ENCODE data around the gene SNTG2. TPM values are rescaled to one million over a fixed set of nuclear protein-coding genes. Genes with fewer than 3 reads are reported as not detected.

SNTG2 gene
- total RNA-seq, 1 experiment from 2014 or later = not detected

GRCh38 chr2:1060372-1060771 is 109.7 kb downstream of the SNTG2 start:
- Mint-ChIP-seq H3K9me3 (ENCODE audit: unreplicated experiment) (no peaks in the 10 kb centered on the region), H3K36me3 (ENCODE audit: insufficient read depth, unreplicated experiment) (no peaks in the 10 kb centered on the region), H3K27me3 (ENCODE audit: insufficient read depth, unreplicated experiment) (peaks cover 20% of the 10 kb centered on the region), H3K4me1 (ENCODE audit: low read depth, unreplicated experiment) (peaks cover 7% of the 10 kb centered on the region), H3K27ac (ENCODE audit: unreplicated experiment) (no peak overlapping the region), H3K4me3 (ENCODE audit: unreplicated experiment) (no peak overlapping the region)
- no peak for DNase-seq
- Histone ChIP-seq H3K4me3 (ENCODE audit: low read depth, low read length) (no peak overlapping the region), H3K27me3 (replicated peaks; ENCODE audit: control insufficient read depth, insufficient read depth, low read length) (no peaks in the 10 kb centered on the region), H3K4me1 (no peaks in the 10 kb centered on the region), H3K36me3 (ENCODE audit: control insufficient read depth, insufficient read depth, low read length) (no peaks in the 10 kb centered on the region), H3K9me3 (no peaks in the 10 kb centered on the region)
- CTCF ChIA-PET = no interaction called here
- TF ChIP-seq CTCF (IDR thresholded peaks at IDR 0.05; ENCODE audit: insufficient read depth in 1 of 2, low read depth in 1 of 2, low read length in 1 of 2, severe bottlenecking in 1 of 2, unreplicated experiment in 1 of 2) = no peak
- POLR2A ChIA-PET = no interaction called here
- intact Hi-C loops (cut with micrococcal nuclease; ENCODE audit: unreplicated experiment) = no loop called here
- no TSS peak for BruUV-seq (replicated peaks)

- no TSS peak for BruUV-seq (replicated peaks)
- intact Hi-C loops (cut with micrococcal nuclease; ENCODE audit: unreplicated experiment) = no loop called here
- no peak overlapping the region for H3K27ac Mint-ChIP-seq (ENCODE audit: unreplicated experiment)
- no peaks in the 10 kb centered on the region for H3K9me3 Mint-ChIP-seq (ENCODE audit: unreplicated experiment)
- ChIA-PET POLR2A (no interaction called here), CTCF (no interaction called here)
- Histone ChIP-seq H3K4me3 (ENCODE audit: low read depth, low read length) (no peak overlapping the region), H3K9me3 (no peaks in the 10 kb centered on the region), H3K27me3 (replicated peaks; ENCODE audit: control insufficient read depth, insufficient read depth, low read length) (no peaks in the 10 kb centered on the region), H3K4me1 (no peaks in the 10 kb centered on the region), H3K36me3 (ENCODE audit: control insufficient read depth, insufficient read depth, low read length) (no peaks in the 10 kb centered on the region)
- DNase-seq = no peak
- TF ChIP-seq CTCF (IDR thresholded peaks at IDR 0.05; ENCODE audit: insufficient read depth in 1 of 2, low read depth in 1 of 2, low read length in 1 of 2, severe bottlenecking in 1 of 2, unreplicated experiment in 1 of 2) = no peak
- H3K4me3 Mint-ChIP-seq (ENCODE audit: unreplicated experiment) = no peak overlapping the region
- no peaks in the 10 kb centered on the region for H3K36me3 Mint-ChIP-seq (ENCODE audit: insufficient read depth, unreplicated experiment)
- peaks cover 20% of the 10 kb centered on the region for H3K27me3 Mint-ChIP-seq (ENCODE audit: insufficient read depth, unreplicated experiment)
- H3K4me1 Mint-ChIP-seq (ENCODE audit: low read depth, unreplicated experiment) = peaks cover 7% of the 10 kb centered on the region
Measured at GRCh38 chr2:1060987-1061386, 110.3 kb downstream of the SNTG2 start.

- Histone ChIP-seq H3K4me3 (ENCODE audit: low read depth, low read length) (no peak overlapping the region), H3K9me3 (no peaks in the 10 kb centered on the region), H3K27me3 (replicated peaks; ENCODE audit: control insufficient read depth, insufficient read depth, low read length) (no peaks in the 10 kb centered on the region), H3K36me3 (ENCODE audit: control insufficient read depth, insufficient read depth, low read length) (no peaks in the 10 kb centered on the region), H3K4me1 (no peaks in the 10 kb centered on the region)
- Mint-ChIP-seq H3K36me3 (ENCODE audit: insufficient read depth, unreplicated experiment) (no peaks in the 10 kb centered on the region), H3K9me3 (ENCODE audit: unreplicated experiment) (no peaks in the 10 kb centered on the region), H3K4me1 (ENCODE audit: low read depth, unreplicated experiment) (no peaks in the 10 kb centered on the region), H3K4me3 (ENCODE audit: unreplicated experiment) (no peak overlapping the region), H3K27ac (ENCODE audit: unreplicated experiment) (no peak overlapping the region), H3K27me3 (ENCODE audit: insufficient read depth, unreplicated experiment) (peaks cover 20% of the 10 kb centered on the region)
- ChIA-PET CTCF (no interaction called here), POLR2A (no interaction called here)
- no TSS peak for BruUV-seq (replicated peaks)
- intact Hi-C loops (cut with micrococcal nuclease; ENCODE audit: unreplicated experiment) = no loop called here
- TF ChIP-seq CTCF (IDR thresholded peaks at IDR 0.05; ENCODE audit: insufficient read depth in 1 of 2, low read depth in 1 of 2, low read length in 1 of 2, severe bottlenecking in 1 of 2, unreplicated experiment in 1 of 2) = no peak
- no peak for DNase-seq
Measured at GRCh38 chr2:1068241-1068640, 117.6 kb downstream of the SNTG2 start.
